Activated CD4-positive, alpha-beta T cell treated with anti-CD3 and anti-CD28 coated beads for 36 hours (primary cell): ENCODE data around the gene KNL1. TPM values are rescaled to one million over a fixed set of nuclear protein-coding genes. Genes with fewer than 3 reads are reported as not detected.

Experiments used
- ATAC-seq: fragments of 200-7000 bp; cut with Tn5 transposase; one replicate; pipeline ENCODE4 v1.10.0; 2021; ENCODE audit warnings: mild to moderate bottlenecking, moderate library complexity
- CTCF ChIA-PET: fragments of 350-600 bp; sonication (Branson Sonifier 250); formaldehyde crosslinking; loops from one replicate; lab custom pipeline; 2021; ENCODE audit warnings: antibody characterized with exemption; lab: Charles Lee
- POLR2A ChIA-PET: fragments of 350-600 bp; sonication (Branson Sonifier 250); formaldehyde crosslinking; loops from one replicate; lab custom pipeline; 2021; ENCODE audit warnings: antibody characterized with exemption, inconsistent platforms; lab: Charles Lee
- DNase-seq: peaks from one replicate; pipeline ENCODE4 v3.0.0-alpha.2; 2020
- H3K27ac Mint-ChIP-seq: one replicate; pipeline ENCODE4 v1.8.0; 2021; ENCODE audit warnings: mixed read lengths
- H3K27me3 Mint-ChIP-seq: one replicate; pipeline ENCODE4 v1.8.0; 2021; ENCODE audit warnings: mixed read lengths
- H3K36me3 Mint-ChIP-seq: one replicate; pipeline ENCODE4 v1.8.0; 2021; ENCODE audit warnings: low read depth, mixed read lengths
- H3K4me1 Mint-ChIP-seq: one replicate; pipeline ENCODE4 v1.8.0; 2021; ENCODE audit warnings: mixed read lengths
- H3K4me3 Mint-ChIP-seq: one replicate; pipeline ENCODE4 v1.8.0; 2021; ENCODE audit warnings: mild to moderate bottlenecking, moderate library complexity, mixed read lengths
- H3K9me3 Mint-ChIP-seq: one replicate; pipeline ENCODE4 v1.8.0; 2021; ENCODE audit warnings: low read depth, mixed read lengths
- intact Hi-C, 2 experiments: fragments of 100-400 bp; cut with DNase I in 1 of 2; cut with micrococcal nuclease in 1 of 2; formaldehyde crosslinking; loops; one replicate each; pipeline versions ENCODE4 v1.14.2 to v1.15.1; 2022 to 2024; cut with DNase I, micrococcal nuclease
- total RNA-seq, 2 experiments: library from RNA; stranded (reverse); gene quantifications; one replicate each; pipeline ENCODE4 v1.2.3, GENCODE V29; 2021

Gene KNL1
- total RNA-seq, 2 experiments from 2014 or later: 26.2 to 33.5 TPM

DNA sequence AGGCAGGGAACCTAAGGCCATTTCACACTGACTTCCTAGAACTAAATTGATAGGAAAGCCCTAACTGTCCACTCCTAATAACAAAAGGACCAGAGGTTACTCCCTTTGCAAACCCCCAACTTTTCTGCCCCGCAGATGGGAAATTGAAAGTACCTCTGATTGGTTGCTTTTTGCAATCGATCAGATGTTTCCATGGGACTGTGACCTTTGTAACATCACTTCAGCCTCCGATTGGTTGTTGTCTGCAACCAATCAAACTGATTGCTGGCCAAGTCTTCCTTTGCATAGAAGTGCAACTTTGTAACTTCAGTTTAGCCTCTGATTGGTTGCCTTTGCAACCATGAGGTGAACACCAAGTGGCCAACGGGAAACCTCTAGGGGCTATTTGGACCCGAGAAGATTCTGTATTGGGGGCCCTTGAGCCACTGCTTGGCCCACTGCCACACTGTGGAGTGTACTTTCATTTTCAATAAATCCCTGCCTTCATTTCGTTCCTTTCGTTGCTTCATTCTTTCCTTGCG lies 11.3 kb upstream of the KNL1 start:
- H3K4me1 Mint-ChIP-seq: peaks cover 2% of the 10 kb centered on the region
- H3K4me3 Mint-ChIP-seq: peak overlapping the region; percentile 48
- CTCF ChIA-PET: interaction anchor here (2.6 kb wide), 1 partner anchor 7 kb away, joined by 8 read pairs; no protein-coding TSS in a partner anchor

GRCh38 chr15:40584191-40584590 lies 9.9 kb upstream of the KNL1 start:
- H3K27ac Mint-ChIP-seq: no peak overlapping the region
- CTCF ChIA-PET: interaction anchor here (0.6 to 0.8 kb wide), 2 partner anchors 9 to 198 kb away, joined by 3 read pairs; no protein-coding TSS in a partner anchor

More for the DNA sequence above, 11.3 kb upstream of the KNL1 start:
- intact Hi-C loops: no loop called here
- Mint-ChIP-seq H3K9me3 (peaks cover 5% of the 10 kb centered on the region), H3K27ac (no peak overlapping the region), H3K27me3 (no peaks in the 10 kb centered on the region), H3K36me3 (no peaks in the 10 kb centered on the region)
- POLR2A ChIA-PET: no interaction called here
- DNase-seq (no peak), ATAC-seq (peak; percentile 70)

DNA sequence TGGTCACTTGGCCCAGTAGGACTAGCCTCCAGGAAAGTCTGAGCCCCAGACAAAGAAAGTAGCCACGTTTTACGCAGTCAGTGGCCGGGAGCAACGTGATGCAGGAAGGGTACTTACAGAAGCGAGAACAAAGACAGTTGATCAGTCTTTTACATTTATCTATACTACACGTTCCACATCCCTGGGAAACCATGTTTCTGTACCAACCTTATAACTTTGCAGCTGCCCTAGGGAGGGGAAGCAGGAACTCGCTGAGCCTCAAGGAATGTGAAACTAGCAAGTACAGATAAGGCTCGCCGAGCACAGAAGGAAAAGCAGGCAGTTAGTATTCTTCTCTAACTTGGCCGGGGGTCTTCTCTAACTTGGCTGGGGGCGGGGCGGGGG lies 3.4 kb upstream of the KNL1 start:
- intact Hi-C loops: loop anchor here in 1 of 2 experiments (5.0 to 10.0 kb wide), 2 partner anchors 107 to 194 kb away; partner anchors contain the start of gene RAD51
- Mint-ChIP-seq H3K9me3 (no peaks in the 10 kb centered on the region), H3K27me3 (peaks cover 5% of the 10 kb centered on the region), H3K4me3 (peak overlapping the region; percentile 70), H3K27ac (no peak overlapping the region), H3K36me3 (peaks cover 5% of the 10 kb centered on the region), H3K4me1 (peaks cover 24% of the 10 kb centered on the region)
- ChIA-PET CTCF (interaction anchor here (0.6 to 4.0 kb wide), 9 partner anchors 9 to 253 kb away, joined by 3 to 23 read pairs (median 8); partner anchors contain the start of genes CCDC32 and RAD51), POLR2A (interaction anchor here (0.7 kb wide), 1 partner anchor 140 kb away, joined by 5 read pairs; no protein-coding TSS in a partner anchor)
- DNase-seq: no peak
- ATAC-seq: no peak

More at GRCh38 chr15:40584191-40584590, 9.9 kb upstream of the KNL1 start:
- Mint-ChIP-seq H3K4me1 (no peaks in the 10 kb centered on the region), H3K4me3 (no peak overlapping the region), H3K27me3 (no peaks in the 10 kb centered on the region), H3K36me3 (no peaks in the 10 kb centered on the region), H3K9me3 (peaks cover 5% of the 10 kb centered on the region)
- no peak for DNase-seq
- intact Hi-C loops: no loop called here
- POLR2A ChIA-PET: no interaction called here
- no peak for ATAC-seq

GRCh38 chr15:40591389-40591788 lies 2.7 kb upstream of the KNL1 start:
- no peak for ATAC-seq
- intact Hi-C loops: loop anchor here in 1 of 2 experiments (5.0 to 10.0 kb wide), 2 partner anchors 106 to 193 kb away; partner anchors contain the start of gene RAD51
- POLR2A ChIA-PET: interaction anchor here (0.7 kb wide), 1 partner anchor 141 kb away, joined by 5 read pairs; no protein-coding TSS in a partner anchor
- H3K4me1 Mint-ChIP-seq: peaks cover 24% of the 10 kb centered on the region
- H3K4me3 Mint-ChIP-seq: no peak overlapping the region
- H3K27me3 Mint-ChIP-seq: peaks cover 6% of the 10 kb centered on the region
- H3K9me3 Mint-ChIP-seq: no peaks in the 10 kb centered on the region
- CTCF ChIA-PET: interaction anchor here (1.0 to 3.5 kb wide), 2 partner anchors 15 to 22 kb away, joined by 3 to 23 read pairs; partner anchors contain the start of gene RPUSD2
- peaks cover 5% of the 10 kb centered on the region for H3K36me3 Mint-ChIP-seq
- H3K27ac Mint-ChIP-seq: no peak overlapping the region
- DNase-seq: no peak

GRCh38 chr15:40593165-40593564 lies 884 bp upstream of the KNL1 start:
- H3K9me3 Mint-ChIP-seq: no peaks in the 10 kb centered on the region
- CTCF ChIA-PET: interaction anchor here (1.0 to 1.5 kb wide), 5 partner anchors 9 to 142 kb away, joined by 3 to 5 read pairs (median 3); partner anchors contain the start of gene RPUSD2
- POLR2A ChIA-PET: no interaction called here
- no peak for DNase-seq
- H3K36me3 Mint-ChIP-seq: peaks cover 5% of the 10 kb centered on the region
- intact Hi-C loops: loop anchor here (1.0 to 10.0 kb wide), 5 partner anchors 28 to 192 kb away; partner anchors contain the start of genes BAHD1 (in 1 of the 2), CCDC32 (in 1 of the 2) and RAD51 (in 1 of the 2)
- peak overlapping the region; percentile 95 for H3K27ac Mint-ChIP-seq
- H3K4me3 Mint-ChIP-seq: peak overlapping the region; percentile 87
- H3K4me1 Mint-ChIP-seq: peaks cover 24% of the 10 kb centered on the region
- ATAC-seq: no peak
- H3K27me3 Mint-ChIP-seq: peaks cover 6% of the 10 kb centered on the region

- peak overlapping the region; percentile 95 for H3K27ac Mint-ChIP-seq
- ChIA-PET POLR2A (interaction anchor here (0.5 to 0.6 kb wide), 2 partner anchors 74 to 85 kb away, joined by 3 to 4 read pairs; no protein-coding TSS in a partner anchor), CTCF (interaction anchor here (0.5 to 1.7 kb wide), 4 partner anchors 12 to 211 kb away, joined by 3 to 4 read pairs (median 3); partner anchors contain the start of genes CCDC32 and RAD51)
- peaks cover 5% of the 10 kb centered on the region for H3K36me3 Mint-ChIP-seq
- DNase-seq (no peak), ATAC-seq (peak; percentile 69)
- H3K9me3 Mint-ChIP-seq: no peaks in the 10 kb centered on the region
- intact Hi-C loops: loop anchor here (1.0 to 10.0 kb wide), 8 partner anchors 25 to 300 kb away; partner anchors contain the start of genes RPUSD2 (in 2 of the 2), CCDC32 (in 1 of the 2), DNAJC17 (in 1 of the 2) and RAD51 (in 1 of the 2)
- H3K4me3 Mint-ChIP-seq: peak overlapping the region; percentile 87
- peaks cover 23% of the 10 kb centered on the region for H3K4me1 Mint-ChIP-seq
- H3K27me3 Mint-ChIP-seq: peaks cover 6% of the 10 kb centered on the region
These were observed 384 bp downstream of the KNL1 start for GRCh38 chr15:40594429-40594836.

GRCh38 chr15:40595219-40595618 lies 1.2 kb downstream of the KNL1 start:
- intact Hi-C loops: loop anchor here in 1 of 2 experiments (10.0 kb wide), 1 partner anchor 190 kb away; no protein-coding TSS in a partner anchor
- peak overlapping the region; percentile 5 for H3K27ac Mint-ChIP-seq
- H3K27me3 Mint-ChIP-seq: peaks cover 6% of the 10 kb centered on the region
- peaks cover 5% of the 10 kb centered on the region for H3K36me3 Mint-ChIP-seq
- ChIA-PET CTCF (interaction anchor here (0.5 to 1.7 kb wide), 4 partner anchors 11 to 286 kb away, joined by 3 to 4 read pairs (median 3); partner anchors contain the start of genes CCDC32 and RAD51), POLR2A (no interaction called here)
- no peak for ATAC-seq
- peaks cover 18% of the 10 kb centered on the region for H3K4me1 Mint-ChIP-seq
- no peak for DNase-seq
- H3K9me3 Mint-ChIP-seq: no peaks in the 10 kb centered on the region
- peak overlapping the region; percentile 87 for H3K4me3 Mint-ChIP-seq

DNA sequence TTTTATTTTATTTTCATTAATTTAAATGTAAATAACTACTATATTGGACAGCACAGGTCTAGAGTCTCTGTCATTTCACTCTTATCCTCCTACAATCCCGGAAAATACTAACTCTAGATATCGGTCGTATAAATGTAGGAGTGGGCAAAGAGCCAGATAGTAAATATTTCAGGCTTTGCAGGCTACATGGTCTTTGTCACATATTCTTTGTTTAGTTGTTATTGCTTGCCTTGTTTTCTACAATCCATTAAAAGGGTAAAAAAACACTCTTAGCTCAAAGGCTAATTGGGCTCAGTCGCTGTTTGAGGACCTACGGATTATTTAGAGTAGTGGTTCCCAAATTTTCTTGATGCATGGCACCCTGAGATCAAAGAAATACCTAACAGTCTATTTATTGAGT lies 1.7 kb downstream of the KNL1 start:
- CTCF ChIA-PET: interaction anchor here (0.5 to 1.4 kb wide), 2 partner anchors 31 to 286 kb away, joined by 3 read pairs; partner anchors contain the start of gene CCDC32
- H3K4me3 Mint-ChIP-seq: no peak overlapping the region

GRCh38 chr15:40597024-40597423 lies 3.0 kb downstream of the KNL1 start:
- Mint-ChIP-seq H3K27ac (no peak overlapping the region), H3K27me3 (peaks cover 6% of the 10 kb centered on the region), H3K9me3 (no peaks in the 10 kb centered on the region), H3K36me3 (peaks cover 5% of the 10 kb centered on the region), H3K4me3 (no peak overlapping the region), H3K4me1 (peaks cover 18% of the 10 kb centered on the region)
- no peak for DNase-seq
- POLR2A ChIA-PET: no interaction called here
- CTCF ChIA-PET: no interaction called here
- ATAC-seq: no peak
- intact Hi-C loops: loop anchor here in 1 of 2 experiments (10.0 kb wide), 1 partner anchor 188 kb away; no protein-coding TSS in a partner anchor

More for the DNA sequence above, 1.7 kb downstream of the KNL1 start:
- DNase-seq: no peak
- no peak for ATAC-seq
- no peaks in the 10 kb centered on the region for H3K9me3 Mint-ChIP-seq
- POLR2A ChIA-PET: no interaction called here
- intact Hi-C loops: loop anchor here in 1 of 2 experiments (10.0 kb wide), 1 partner anchor 189 kb away; no protein-coding TSS in a partner anchor
- H3K27me3 Mint-ChIP-seq: peaks cover 6% of the 10 kb centered on the region
- no peak overlapping the region for H3K27ac Mint-ChIP-seq
- peaks cover 5% of the 10 kb centered on the region for H3K36me3 Mint-ChIP-seq
- peaks cover 18% of the 10 kb centered on the region for H3K4me1 Mint-ChIP-seq

GRCh38 chr15:40598126-40598525 lies 4.1 kb downstream of the KNL1 start:
- no peaks in the 10 kb centered on the region for H3K9me3 Mint-ChIP-seq
- no peak overlapping the region for H3K4me3 Mint-ChIP-seq
- no peak for DNase-seq
- ATAC-seq: no peak
- intact Hi-C loops: loop anchor here in 1 of 2 experiments (10.0 kb wide), 1 partner anchor 187 kb away; no protein-coding TSS in a partner anchor
- peaks cover 5% of the 10 kb centered on the region for H3K36me3 Mint-ChIP-seq
- H3K4me1 Mint-ChIP-seq: peaks cover 11% of the 10 kb centered on the region
- POLR2A ChIA-PET: interaction anchor here (0.6 kb wide), 1 partner anchor 96 kb away, joined by 3 read pairs; no protein-coding TSS in a partner anchor
- H3K27me3 Mint-ChIP-seq: peaks cover 6% of the 10 kb centered on the region
- H3K27ac Mint-ChIP-seq: no peak overlapping the region
- CTCF ChIA-PET: interaction anchor here (0.6 to 2.4 kb wide), 2 partner anchors 9 to 184 kb away, joined by 3 to 8 read pairs; no protein-coding TSS in a partner anchor

DNA sequence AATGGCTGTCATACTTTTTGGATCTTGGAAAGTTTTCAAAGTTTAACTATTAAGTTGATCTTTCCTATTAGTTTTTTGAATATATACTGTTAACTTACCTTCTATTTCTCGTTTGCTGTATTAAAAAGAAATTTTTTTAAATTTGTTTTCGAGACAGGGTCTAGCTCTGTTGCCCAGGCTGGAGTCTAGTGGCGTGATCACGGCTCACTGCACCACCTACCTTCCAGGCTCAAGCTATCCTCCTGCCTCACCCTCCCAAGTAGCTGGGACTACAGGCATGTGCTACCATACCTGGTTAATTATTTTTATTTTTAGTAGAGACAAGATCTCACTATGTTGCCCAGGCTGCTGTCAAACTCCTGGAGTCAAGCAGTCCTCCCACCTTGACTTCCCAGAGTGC lies 4.6 kb downstream of the KNL1 start:
- Mint-ChIP-seq H3K27ac (no peak overlapping the region), H3K27me3 (peaks cover 6% of the 10 kb centered on the region), H3K4me1 (peaks cover 6% of the 10 kb centered on the region), H3K9me3 (no peaks in the 10 kb centered on the region), H3K4me3 (no peak overlapping the region), H3K36me3 (peaks cover 4% of the 10 kb centered on the region)
- intact Hi-C loops: loop anchor here in 1 of 2 experiments (10.0 kb wide), 1 partner anchor 186 kb away; no protein-coding TSS in a partner anchor
- ATAC-seq (no peak), DNase-seq (no peak)
- ChIA-PET CTCF (interaction anchor here (0.6 to 2.4 kb wide), 4 partner anchors 10 to 306 kb away, joined by 3 to 8 read pairs (median 3); no protein-coding TSS in a partner anchor), POLR2A (no interaction called here)
